SK-N-SH treated with all-trans-retinoic acid at 6 μM for 48 hours (cell line): Measurements from ENCODE around the gene MET.

Experiments used
- ATAC-seq: fragments of 200-7000 bp; cut with Tn5 transposase; 3 replicates; pipeline ENCODE4 v1.9.1; 2020; ENCODE audit warnings: mild to moderate bottlenecking, moderate library complexity
- ARNTL ChIP-seq: fragments of 450-650 bp; formaldehyde crosslinking; IDR thresholded peaks from 2 replicates; pipeline ENCODE4 v1.5.0; 2020; ENCODE audit warnings: low read depth, mild to moderate bottlenecking, moderate library complexity, borderline replicate concordance
- BACH2 ChIP-seq: fragments of 250-450 bp; sonication (Bioruptor Pico); IDR thresholded peaks from 2 replicates; pipeline ENCODE4 v1.9.0; 2021; ENCODE audit warnings: mild to moderate bottlenecking, borderline replicate concordance
- CSDC2 ChIP-seq: fragments of 250-450 bp; sonication (Bioruptor Pico); IDR thresholded peaks from 2 replicates; pipeline ENCODE4 v1.5.0; 2020; ENCODE audit warnings: mild to moderate bottlenecking, moderate library complexity
- ESRRG ChIP-seq: fragments of 250-450 bp; sonication (Bioruptor Pico); IDR thresholded peaks from 2 replicates; pipeline ENCODE4 v1.6.1; 2021; ENCODE audit warnings: mild to moderate bottlenecking
- GLIS3 ChIP-seq: fragments of 250-450 bp; sonication (Bioruptor Pico); IDR thresholded peaks from 2 replicates; pipeline ENCODE4 v1.5.0; 2020; ENCODE audit warnings: mild to moderate bottlenecking, moderate library complexity
- ISL1 ChIP-seq: fragments of 250-450 bp; sonication (Bioruptor Pico); IDR thresholded peaks from 2 replicates; pipeline ENCODE4 v2.1.2; 2022; ENCODE audit warnings: mild to moderate bottlenecking, moderate library complexity
- OSR1 ChIP-seq: fragments of 250-450 bp; sonication (Bioruptor Pico); IDR thresholded peaks from 2 replicates; pipeline ENCODE4 v1.8.0; 2022; ENCODE audit warnings: moderate library complexity, mild to moderate bottlenecking, inconsistent platforms
- POU6F1 ChIP-seq: fragments of 250-450 bp; sonication (Bioruptor Pico); IDR thresholded peaks from 2 replicates; pipeline ENCODE4 v1.8.0; 2021; ENCODE audit warnings: low read depth, mild to moderate bottlenecking, moderate library complexity, borderline replicate concordance
- PPARA ChIP-seq: fragments of 250-450 bp; sonication (Bioruptor Pico); IDR thresholded peaks from 2 replicates; pipeline ENCODE4 v1.5.0; 2020; ENCODE audit warnings: mild to moderate bottlenecking, borderline replicate concordance
- RARB ChIP-seq: fragments of 250-450 bp; sonication (Bioruptor Pico); IDR thresholded peaks from 2 replicates; pipeline ENCODE4 v1.8.0; 2021; ENCODE audit warnings: mild to moderate bottlenecking, moderate library complexity
- SNAI2 ChIP-seq: fragments of 250-450 bp; sonication (Bioruptor Pico); IDR thresholded peaks from 2 replicates; pipeline ENCODE4 v1.5.0; 2020; ENCODE audit warnings: mild to moderate bottlenecking, moderate library complexity
- TCF4 ChIP-seq: fragments of 250-450 bp; sonication (Bioruptor Pico); IDR thresholded peaks from 2 replicates; pipeline ENCODE4 v1.8.0; 2021; ENCODE audit warnings: mild to moderate bottlenecking, moderate library complexity, borderline replicate concordance
- TOX ChIP-seq: fragments of 250-450 bp; sonication (Bioruptor Pico); IDR thresholded peaks from 2 replicates; pipeline ENCODE4 v1.8.0; 2021; ENCODE audit warnings: mild to moderate bottlenecking, moderate library complexity, borderline replicate concordance
- TSHZ2 ChIP-seq: fragments of 250-450 bp; sonication (Bioruptor Pico); IDR thresholded peaks from 2 replicates; pipeline ENCODE4 v1.5.0; 2020; ENCODE audit warnings: mild to moderate bottlenecking, moderate library complexity
- ZC3H10 ChIP-seq: fragments of 250-450 bp; sonication (Bioruptor Pico); IDR thresholded peaks from 2 replicates; pipeline ENCODE4 v1.5.1; 2021; ENCODE audit warnings: mild to moderate bottlenecking, moderate library complexity
- ZFP3 ChIP-seq: fragments of 250-450 bp; sonication (Bioruptor Pico); IDR thresholded peaks from 2 replicates; pipeline ENCODE4 v1.5.0; 2020; ENCODE audit warnings: mild to moderate bottlenecking, moderate library complexity
- ZFP30 ChIP-seq: fragments of 450-650 bp; formaldehyde crosslinking; IDR thresholded peaks from 2 replicates; pipeline ENCODE4 v1.5.0; 2022; ENCODE audit warnings: mild to moderate bottlenecking, moderate library complexity
- ZNF565 ChIP-seq: fragments of 450-650 bp; formaldehyde crosslinking; conservative IDR thresholded peaks from 2 replicates; pipeline ENCODE4 v1.5.0; 2020; ENCODE audit warnings: low read depth, mild to moderate bottlenecking, moderate library complexity
- ZNF70 ChIP-seq: fragments of 450-650 bp; formaldehyde crosslinking; IDR thresholded peaks from 2 replicates; pipeline ENCODE4 v1.5.0; 2020; ENCODE audit warnings: mild to moderate bottlenecking, moderate library complexity
- ZNF8 ChIP-seq: fragments of 450-650 bp; formaldehyde crosslinking; IDR thresholded peaks from 2 replicates; pipeline ENCODE4 v1.5.0; 2020; ENCODE audit warnings: mild to moderate bottlenecking, moderate library complexity
- TF ChIP-seq, protein P1 (sequence below): fragments of 250-450 bp; sonication (Bioruptor Pico); IDR thresholded peaks from 2 replicates; pipeline ENCODE4 v1.5.1; 2020; ENCODE audit warnings: low read depth, mild to moderate bottlenecking, moderate library complexity
- TF ChIP-seq, protein P2 (sequence below): fragments of 250-450 bp; sonication (Bioruptor Pico); IDR thresholded peaks from 2 replicates; pipeline ENCODE4 v1.8.0; 2020; ENCODE audit warnings: mild to moderate bottlenecking, moderate library complexity, borderline replicate concordance

The MET gene

DNA sequence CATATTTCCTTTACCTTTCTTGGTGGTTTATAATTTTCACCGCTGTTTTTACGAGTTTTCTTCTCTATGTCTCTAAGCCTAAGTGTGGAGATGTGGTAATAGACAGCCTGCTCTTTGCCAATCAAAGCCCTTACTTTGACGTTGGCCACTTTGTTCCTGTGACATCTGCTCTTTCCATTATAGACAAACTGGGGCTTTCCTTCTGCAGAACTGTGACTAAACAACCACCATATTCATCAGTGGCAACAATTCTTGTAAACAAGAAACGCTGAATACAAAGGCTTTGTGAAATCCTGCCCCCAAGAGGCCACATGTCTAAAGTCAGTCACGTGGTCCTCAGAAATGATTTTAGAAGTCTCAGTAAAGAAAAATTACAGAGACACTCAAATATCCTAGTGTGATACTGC lies 130.8 kb downstream of the MET start:
- peak; percentile 62 for ATAC-seq
- TF ChIP-seq BACH2 (CRISPR knock-in tag) (no peak), RARB (no peak), POU6F1 (CRISPR knock-in tag) (no peak), CSDC2 (CRISPR knock-in tag) (no peak), ZNF70 (CRISPR knock-in tag) (no peak), GLIS3 (no peak), SNAI2 (no peak), ZC3H10 (no peak), ESRRG (CRISPR knock-in tag) (no peak), ARNTL (CRISPR knock-in tag) (no peak), OSR1 (CRISPR knock-in tag) (no peak), ISL1 (CRISPR knock-in tag) (no peak), TCF4 (CRISPR knock-in tag) (no peak), PPARA (CRISPR knock-in tag) (no peak), ZFP30 (CRISPR knock-in tag) (no peak), TOX (CRISPR knock-in tag) (no peak), ZNF565 (CRISPR knock-in tag) (no peak)
- TF ChIP-seq, protein P1, sequence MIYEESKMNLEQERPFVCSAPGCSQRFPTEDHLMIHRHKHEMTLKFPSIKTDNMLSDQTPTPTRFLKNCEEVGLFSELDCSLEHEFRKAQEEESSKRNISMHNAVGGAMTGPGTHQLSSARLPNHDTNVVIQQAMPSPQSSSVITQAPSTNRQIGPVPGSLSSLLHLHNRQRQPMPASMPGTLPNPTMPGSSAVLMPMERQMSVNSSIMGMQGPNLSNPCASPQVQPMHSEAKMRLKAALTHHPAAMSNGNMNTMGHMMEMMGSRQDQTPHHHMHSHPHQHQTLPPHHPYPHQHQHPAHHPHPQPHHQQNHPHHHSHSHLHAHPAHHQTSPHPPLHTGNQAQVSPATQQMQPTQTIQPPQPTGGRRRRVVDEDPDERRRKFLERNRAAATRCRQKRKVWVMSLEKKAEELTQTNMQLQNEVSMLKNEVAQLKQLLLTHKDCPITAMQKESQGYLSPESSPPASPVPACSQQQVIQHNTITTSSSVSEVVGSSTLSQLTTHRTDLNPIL (CRISPR knock-in tag), result no peak

- ATAC-seq, result no peak
- TF ChIP-seq GLIS3 (no peak), TSHZ2 (CRISPR knock-in tag) (no peak), ARNTL (CRISPR knock-in tag) (no peak), BACH2 (CRISPR knock-in tag) (no peak), RARB (no peak), ZNF8 (CRISPR knock-in tag) (no peak), ZFP30 (CRISPR knock-in tag) (no peak), SNAI2 (no peak), POU6F1 (CRISPR knock-in tag) (no peak)
- TF ChIP-seq, protein P1 (CRISPR knock-in tag), result no peak
Measured at GRCh38 chr7:116804471-116804870, 132.5 kb downstream of the MET start.

DNA sequence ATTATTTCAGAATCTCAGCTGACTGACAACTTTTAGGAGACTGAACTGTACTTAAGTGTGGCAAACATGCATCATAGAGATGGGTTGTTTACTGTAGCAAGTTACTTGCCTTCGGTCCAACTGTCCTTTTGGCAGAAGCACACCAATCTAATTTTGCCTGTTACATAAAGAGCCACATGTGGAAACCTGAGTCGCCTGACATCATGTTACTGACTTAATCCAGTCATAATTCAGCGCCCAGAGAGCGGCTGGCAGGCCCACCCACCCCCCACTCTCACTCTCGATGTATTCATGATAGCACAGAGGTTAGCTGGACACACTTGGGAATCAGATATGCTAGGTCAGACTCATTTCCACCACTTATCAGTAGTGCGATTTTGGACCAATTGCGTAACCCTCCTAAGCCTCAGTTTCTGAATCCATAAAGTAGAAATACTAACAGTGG lies 133.1 kb downstream of the MET start:
- ATAC-seq, result peak; percentile 8; the same call in 2 of the 3 replicates
- TF ChIP-seq BACH2 (CRISPR knock-in tag) (no peak), OSR1 (CRISPR knock-in tag) (no peak), SNAI2 (no peak), ZNF565 (CRISPR knock-in tag) (no peak), ZNF70 (CRISPR knock-in tag) (no peak), ZNF8 (CRISPR knock-in tag) (no peak), ZFP30 (CRISPR knock-in tag) (no peak), GLIS3 (no peak), ZFP3 (CRISPR knock-in tag) (no peak), CSDC2 (CRISPR knock-in tag) (no peak), ZC3H10 (no peak), RARB (no peak), TCF4 (CRISPR knock-in tag) (no peak), ARNTL (CRISPR knock-in tag) (no peak)
- TF ChIP-seq, protein P2, sequence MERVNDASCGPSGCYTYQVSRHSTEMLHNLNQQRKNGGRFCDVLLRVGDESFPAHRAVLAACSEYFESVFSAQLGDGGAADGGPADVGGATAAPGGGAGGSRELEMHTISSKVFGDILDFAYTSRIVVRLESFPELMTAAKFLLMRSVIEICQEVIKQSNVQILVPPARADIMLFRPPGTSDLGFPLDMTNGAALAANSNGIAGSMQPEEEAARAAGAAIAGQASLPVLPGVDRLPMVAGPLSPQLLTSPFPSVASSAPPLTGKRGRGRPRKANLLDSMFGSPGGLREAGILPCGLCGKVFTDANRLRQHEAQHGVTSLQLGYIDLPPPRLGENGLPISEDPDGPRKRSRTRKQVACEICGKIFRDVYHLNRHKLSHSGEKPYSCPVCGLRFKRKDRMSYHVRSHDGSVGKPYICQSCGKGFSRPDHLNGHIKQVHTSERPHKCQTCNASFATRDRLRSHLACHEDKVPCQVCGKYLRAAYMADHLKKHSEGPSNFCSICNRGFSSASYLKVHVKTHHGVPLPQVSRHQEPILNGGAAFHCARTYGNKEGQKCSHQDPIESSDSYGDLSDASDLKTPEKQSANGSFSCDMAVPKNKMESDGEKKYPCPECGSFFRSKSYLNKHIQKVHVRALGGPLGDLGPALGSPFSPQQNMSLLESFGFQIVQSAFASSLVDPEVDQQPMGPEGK (CRISPR knock-in tag), result no peak
- TF ChIP-seq, protein P1 (CRISPR knock-in tag), result no peak
